Measurements from ENCODE around the gene QRICH1. TPM values are rescaled to one million over a fixed set of nuclear protein-coding genes. Genes with fewer than 3 reads are reported as not detected.

Gene QRICH1
- total and polyA plus RNA-seq, 10 of the 15 experiments (the other 5 are each of a cell fraction or from before 2014, with no cell fraction given) = 22.2 to 116 (median 81.4) TPM

- TF ChIP-seq NKRF (conservative IDR thresholded peaks at IDR 0.05) = no peak
- no peak for TF ChIP-seq HCFC1 (IDR thresholded peaks at IDR 0.05; ENCODE audit: low read length)
- no peak for TF ChIP-seq TCF12 (IDR thresholded peaks at IDR 0.05; ENCODE audit: low read depth, low read length)
- no peak for TF ChIP-seq NRF1 (conservative IDR thresholded peaks at IDR 0.05; ENCODE audit: low read depth, low read length)
- TF ChIP-seq ZBTB40 (IDR thresholded peaks at IDR 0.05; ENCODE audit: borderline replicate concordance) = no peak
- TF ChIP-seq ZBTB4 (CRISPR knock-in tag; IDR thresholded peaks at IDR 0.05) = no peak
- TF ChIP-seq ETV6 (conservative IDR thresholded peaks at IDR 0.05 in 1 of 2, IDR thresholded peaks at IDR 0.05 in 1 of 2; ENCODE audit: borderline replicate concordance in 1 of 2, low read depth in 1 of 2) = no peak
- TF ChIP-seq MYB (IDR thresholded peaks at IDR 0.05; ENCODE audit: borderline replicate concordance, low read depth, low read length) = no peak
- TF ChIP-seq MEF2B (IDR thresholded peaks at IDR 0.05; ENCODE audit: partially characterized antibody, poor library complexity, severe bottlenecking) = no peak
- peak; percentile 67; the same call in 1 of the 2 replicates for TF ChIP-seq CBFB (IDR thresholded peaks at IDR 0.05; ENCODE audit: low read depth)
- TF ChIP-seq ZNF592 (IDR thresholded peaks at IDR 0.05) = no peak
- TF ChIP-seq KLF5 (IDR thresholded peaks at IDR 0.05; ENCODE audit: partially characterized antibody) = no peak
These were observed 103.0 kb downstream of the QRICH1 start (continued) for GRCh38 chr3:48990636-48991469.
